IMR-90 (cell line): Measurements from ENCODE around the gene DCC. TPM values are rescaled to one million over a fixed set of nuclear protein-coding genes. Genes with fewer than 3 reads are reported as not detected.

Experiments
- ATAC-seq: fragments of 200-7000 bp; cut with Tn5 transposase; 2 replicates; pipeline ENCODE4 v1.9.1; 2020; ENCODE audit warnings: low read depth, mild to moderate bottlenecking, moderate library complexity
- BruUV-seq: library from RNA; stranded (reverse); fragments of 400-500 nt; replicated peaks from 2 replicates; lab custom pipeline; 2021; lab: Mats Ljungman, UMichigan
- CTCF ChIA-PET: fragments of 300-600 bp; formaldehyde crosslinking; extraction: SDS; loops from one replicate; lab custom pipeline; 2021; ENCODE audit warnings: antibody characterized with exemption; lab: Yijun Ruan, JAX
- POLR2A ChIA-PET: fragments of 300-600 bp; sonication (Branson Sonifier 250); formaldehyde crosslinking; loops from one replicate; lab custom pipeline; 2022; ENCODE audit warnings: antibody characterized with exemption; ENCODE audit not compliant: unreplicated experiment; lab: Charles Lee
- DNase-seq: peaks from one replicate; pipeline ENCODE4 v3.0.0; 2013
- H2AFZ ChIP-seq: replicated peaks from 2 replicates; pipeline ENCODE3; 2013; ENCODE audit warnings: low read length, mild to moderate bottlenecking; ENCODE audit not compliant: poor library complexity
- H2AK5ac ChIP-seq: 2 replicates; pipeline ENCODE4 v1.6.1; 2013; ENCODE audit warnings: low read depth, low read length, inconsistent platforms
- H2AK9ac ChIP-seq: replicated peaks from 2 replicates; pipeline ENCODE3; 2013; ENCODE audit warnings: mild to moderate bottlenecking, low read depth, low read length, moderate library complexity; ENCODE audit not compliant: poor library complexity
- H2BK120ac ChIP-seq: 2 replicates; pipeline ENCODE4 v1.6.1; 2013; ENCODE audit warnings: low read depth, low read length, inconsistent platforms
- H2BK15ac ChIP-seq: 3 replicates; pipeline ENCODE4 v1.6.1; 2013; ENCODE audit warnings: low read depth, low read length, inconsistent platforms
- H2BK20ac ChIP-seq: 2 replicates; pipeline ENCODE4 v1.6.1; 2013; ENCODE audit warnings: low read depth, mild to moderate bottlenecking, inconsistent platforms, low read length, moderate library complexity
- H2BK5ac ChIP-seq: 2 replicates; pipeline ENCODE4 v1.6.1; 2013; ENCODE audit warnings: mild to moderate bottlenecking, low read depth, low read length, inconsistent platforms; ENCODE audit not compliant: poor library complexity, severe bottlenecking
- H3K14ac ChIP-seq: replicated peaks from 2 replicates; pipeline ENCODE4 v1.6.1; 2013; ENCODE audit warnings: low read depth, low read length, inconsistent platforms
- H3K18ac ChIP-seq: 2 replicates; pipeline ENCODE4 v1.6.1; 2013; ENCODE audit warnings: low read depth, low read length, control low read depth
- H3K23ac ChIP-seq: 2 replicates; pipeline ENCODE4 v1.6.1; 2013; ENCODE audit warnings: low read depth, low read length, inconsistent platforms
- H3K27ac ChIP-seq: 2 replicates; pipeline ENCODE4 v1.5.1; 2013; ENCODE audit warnings: mild to moderate bottlenecking, control low read depth, low read length; ENCODE audit not compliant: insufficient read depth
- H3K27me3 ChIP-seq: 2 replicates; pipeline ENCODE4 v1.6.1; 2013; ENCODE audit warnings: low read length; ENCODE audit not compliant: control insufficient read depth, insufficient read depth
- H3K36me3 ChIP-seq: 2 replicates; pipeline ENCODE4 v1.6.1; 2013; ENCODE audit warnings: low read length, mixed read lengths; ENCODE audit not compliant: control insufficient read depth, insufficient read depth
- H3K4ac ChIP-seq: 2 replicates; pipeline ENCODE4 v1.6.1; 2013; ENCODE audit warnings: low read depth, low read length, inconsistent platforms
- H3K4me1 ChIP-seq: 2 replicates; pipeline ENCODE4 v1.6.1; 2013; ENCODE audit warnings: low read length, mixed read lengths; ENCODE audit not compliant: control insufficient read depth, insufficient read depth
- H3K4me2 ChIP-seq: 2 replicates; pipeline ENCODE4 v1.6.1; 2013; ENCODE audit warnings: low read depth, mild to moderate bottlenecking, control low read depth, low read length, moderate library complexity
- H3K4me3 ChIP-seq: 2 replicates; pipeline ENCODE4 v1.5.1; 2013; ENCODE audit warnings: low read depth, mild to moderate bottlenecking, control low read depth, low read length, moderate library complexity; ENCODE audit not compliant: insufficient read depth
- H3K56ac ChIP-seq: 2 replicates; pipeline ENCODE4 v1.6.1; 2013; ENCODE audit warnings: low read length, inconsistent platforms; ENCODE audit not compliant: insufficient read depth; ENCODE audit errors: extremely low read depth
- H3K79me1 ChIP-seq, 2 experiments: 2 replicates each; pipeline ENCODE4 v1.6.1; 2013; ENCODE audit warnings: low read length in 2 of 2, inconsistent platforms in 1 of 2, low read depth in 1 of 2
- H3K9ac ChIP-seq: 2 replicates; pipeline ENCODE4 v1.6.1; 2013; ENCODE audit warnings: low read depth, low read length, control low read depth
- H3K9me1 ChIP-seq: 2 replicates; pipeline ENCODE4 v1.6.1; 2013; ENCODE audit warnings: low read length, inconsistent platforms; ENCODE audit not compliant: insufficient read depth
- H3K9me3 ChIP-seq: 2 replicates; pipeline ENCODE4 v1.6.1; 2013; ENCODE audit warnings: low read length; ENCODE audit not compliant: control insufficient read depth, insufficient read depth
- H4K20me1 ChIP-seq: 2 replicates; pipeline ENCODE4 v1.6.1; 2013; ENCODE audit warnings: low read length, inconsistent platforms; ENCODE audit not compliant: insufficient read depth
- H4K5ac ChIP-seq: 2 replicates; pipeline ENCODE4 v1.6.1; 2013; ENCODE audit warnings: mild to moderate bottlenecking, low read depth, low read length, control low read depth
- H4K8ac ChIP-seq, 2 experiments: 2 replicates each; pipeline ENCODE4 v1.6.1; 2013; ENCODE audit warnings: low read depth in 2 of 2, low read length in 2 of 2, control low read depth in 1 of 2, inconsistent platforms in 1 of 2
- H4K91ac ChIP-seq: 2 replicates; pipeline ENCODE4 v1.6.1; 2013; ENCODE audit warnings: low read depth, low read length, inconsistent platforms; ENCODE audit not compliant: insufficient read depth
- BHLHE40 ChIP-seq: fragments of 150-350 bp; IDR thresholded peaks from 2 replicates; pipeline ENCODE4 v1.6.1; 2016; ENCODE audit warnings: mild to moderate bottlenecking, low read depth, low read length
- CEBPB ChIP-seq: IDR thresholded peaks from 2 replicates; pipeline ENCODE4 v1.6.1; 2012; ENCODE audit warnings: low read depth, low read length, improper control_type of control experiment
- CHD1 ChIP-seq: IDR thresholded peaks from 2 replicates; pipeline ENCODE4 v1.6.1; 2012; ENCODE audit warnings: low read depth, low read length, improper control_type of control experiment
- MAFK ChIP-seq: IDR thresholded peaks from 2 replicates; pipeline ENCODE4 v1.6.1; 2012; ENCODE audit warnings: low read depth, low read length, improper control_type of control experiment
- MAZ ChIP-seq: IDR thresholded peaks from 2 replicates; pipeline ENCODE4 v1.6.1; 2012; ENCODE audit warnings: low read depth, mild to moderate bottlenecking, low read length, improper control_type of control experiment, moderate library complexity, borderline replicate concordance
- MXI1 ChIP-seq: IDR thresholded peaks from 2 replicates; pipeline ENCODE4 v1.6.1; 2012; ENCODE audit warnings: low read depth, mild to moderate bottlenecking, low read length, moderate library complexity, borderline replicate concordance
- POLR2A ChIP-seq: IDR thresholded peaks from 2 replicates; pipeline ENCODE4 v1.6.1; 2012; ENCODE audit warnings: mild to moderate bottlenecking, low read depth, low read length
- RAD21 ChIP-seq: IDR thresholded peaks from 2 replicates; pipeline ENCODE4 v1.6.1; 2012; ENCODE audit warnings: low read length, improper control_type of control experiment
- RCOR1 ChIP-seq: IDR thresholded peaks from 2 replicates; pipeline ENCODE4 v1.6.1; 2012; ENCODE audit warnings: mild to moderate bottlenecking, low read length, improper control_type of control experiment; ENCODE audit not compliant: insufficient replicate concordance
- RFX5 ChIP-seq: IDR thresholded peaks from 2 replicates; pipeline ENCODE4 v1.8.0; 2012; ENCODE audit warnings: low read depth, mild to moderate bottlenecking, low read length, moderate library complexity
- dilution Hi-C: fragments of 300-500 bp; cut with HindIII; formaldehyde crosslinking; loops from one replicate; pipeline ENCODE4 v1.14.3; 2018; ENCODE audit warnings: low sequenced_read_pairs; ENCODE audit not compliant: unreplicated experiment
- in situ Hi-C: fragments of 300-500 bp; cut with MboI; formaldehyde crosslinking; loops from 3 replicates; pipeline ENCODE4 v1.14.3; 2019; ENCODE audit warnings: low sequenced_read_pairs, inconsistent platforms, mixed read lengths
- intact Hi-C: fragments of 100-400 bp; cut with micrococcal nuclease; formaldehyde crosslinking; loops from 2 replicates; pipeline ENCODE4 v1.10.0; 2022
- polyA plus RNA-seq, 3 experiments: library from polyadenylated mRNA; depleted of rRNA; stranded (reverse); fragments of >200 nt; gene quantifications; 2 replicates each; pipeline ENCODE4 v1.2.3, GENCODE V29; 2012; ENCODE audit warnings: low replicate concordance in 1 of 3
- total RNA-seq: library from RNA; depleted of rRNA; stranded (reverse); fragments of >200 nt; gene quantifications from 2 replicates; pipeline ENCODE4 v1.2.3, GENCODE V29; 2012
- TF ChIP-seq, protein P1 (sequence below): fragments of 150-350 bp; IDR thresholded peaks from 2 replicates; pipeline ENCODE4 v1.6.1; 2016; ENCODE audit warnings: low read depth, mild to moderate bottlenecking, low read length, moderate library complexity, borderline replicate concordance
- TF ChIP-seq, protein P2 (sequence below): conservative IDR thresholded peaks from 2 replicates; pipeline ENCODE4 v1.5.1; 2012; ENCODE audit warnings: mild to moderate bottlenecking, low read depth, low read length, improper control_type of control experiment
- TF ChIP-seq, protein P3 (sequence below): fragments of 150-350 bp; IDR thresholded peaks from 2 replicates; pipeline ENCODE4 v1.6.1; 2017; ENCODE audit warnings: mild to moderate bottlenecking, antibody characterized with exemption, low read length, low read depth

The DCC gene
- total and polyA plus RNA-seq, 2 of the 4 experiments (the other 2 are of a cell fraction), result 0.31 to 0.54 TPM

DNA sequence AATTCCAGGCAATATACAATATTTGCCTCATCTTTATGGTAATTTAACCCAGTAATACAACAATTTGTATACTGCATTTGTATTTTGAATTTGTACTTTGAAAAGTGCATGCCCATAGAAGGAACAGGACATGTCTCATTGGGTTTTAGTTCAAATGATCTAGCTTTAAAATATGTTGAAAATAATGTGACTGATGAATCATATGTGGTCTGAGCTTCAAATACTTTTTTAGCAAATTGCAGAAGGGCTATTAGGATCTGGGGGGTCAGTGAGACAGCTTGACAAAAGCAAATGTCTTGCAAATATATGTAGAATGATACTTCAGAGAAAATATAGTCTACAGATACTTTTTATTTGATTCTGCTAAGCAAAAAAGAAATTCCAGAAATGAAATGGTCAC is 248.9 kb downstream of the DCC start:
- no peak overlapping the region for H2BK5ac ChIP-seq
- no peak overlapping the region for H3K18ac ChIP-seq
- no peak for TF ChIP-seq CHD1
- TF ChIP-seq, protein P1, sequence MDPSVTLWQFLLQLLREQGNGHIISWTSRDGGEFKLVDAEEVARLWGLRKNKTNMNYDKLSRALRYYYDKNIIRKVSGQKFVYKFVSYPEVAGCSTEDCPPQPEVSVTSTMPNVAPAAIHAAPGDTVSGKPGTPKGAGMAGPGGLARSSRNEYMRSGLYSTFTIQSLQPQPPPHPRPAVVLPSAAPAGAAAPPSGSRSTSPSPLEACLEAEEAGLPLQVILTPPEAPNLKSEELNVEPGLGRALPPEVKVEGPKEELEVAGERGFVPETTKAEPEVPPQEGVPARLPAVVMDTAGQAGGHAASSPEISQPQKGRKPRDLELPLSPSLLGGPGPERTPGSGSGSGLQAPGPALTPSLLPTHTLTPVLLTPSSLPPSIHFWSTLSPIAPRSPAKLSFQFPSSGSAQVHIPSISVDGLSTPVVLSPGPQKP, result no peak
- TF ChIP-seq, protein P2, sequence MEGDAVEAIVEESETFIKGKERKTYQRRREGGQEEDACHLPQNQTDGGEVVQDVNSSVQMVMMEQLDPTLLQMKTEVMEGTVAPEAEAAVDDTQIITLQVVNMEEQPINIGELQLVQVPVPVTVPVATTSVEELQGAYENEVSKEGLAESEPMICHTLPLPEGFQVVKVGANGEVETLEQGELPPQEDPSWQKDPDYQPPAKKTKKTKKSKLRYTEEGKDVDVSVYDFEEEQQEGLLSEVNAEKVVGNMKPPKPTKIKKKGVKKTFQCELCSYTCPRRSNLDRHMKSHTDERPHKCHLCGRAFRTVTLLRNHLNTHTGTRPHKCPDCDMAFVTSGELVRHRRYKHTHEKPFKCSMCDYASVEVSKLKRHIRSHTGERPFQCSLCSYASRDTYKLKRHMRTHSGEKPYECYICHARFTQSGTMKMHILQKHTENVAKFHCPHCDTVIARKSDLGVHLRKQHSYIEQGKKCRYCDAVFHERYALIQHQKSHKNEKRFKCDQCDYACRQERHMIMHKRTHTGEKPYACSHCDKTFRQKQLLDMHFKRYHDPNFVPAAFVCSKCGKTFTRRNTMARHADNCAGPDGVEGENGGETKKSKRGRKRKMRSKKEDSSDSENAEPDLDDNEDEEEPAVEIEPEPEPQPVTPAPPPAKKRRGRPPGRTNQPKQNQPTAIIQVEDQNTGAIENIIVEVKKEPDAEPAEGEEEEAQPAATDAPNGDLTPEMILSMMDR, result no peak
- TF ChIP-seq, protein P3, sequence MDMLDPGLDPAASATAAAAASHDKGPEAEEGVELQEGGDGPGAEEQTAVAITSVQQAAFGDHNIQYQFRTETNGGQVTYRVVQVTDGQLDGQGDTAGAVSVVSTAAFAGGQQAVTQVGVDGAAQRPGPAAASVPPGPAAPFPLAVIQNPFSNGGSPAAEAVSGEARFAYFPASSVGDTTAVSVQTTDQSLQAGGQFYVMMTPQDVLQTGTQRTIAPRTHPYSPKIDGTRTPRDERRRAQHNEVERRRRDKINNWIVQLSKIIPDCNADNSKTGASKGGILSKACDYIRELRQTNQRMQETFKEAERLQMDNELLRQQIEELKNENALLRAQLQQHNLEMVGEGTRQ, result no peak
- TF ChIP-seq MAFK, result no peak
- TF ChIP-seq MAZ, result no peak
- TF ChIP-seq RAD21, result no peak
- no peak for TF ChIP-seq CEBPB
- no peak for TF ChIP-seq POLR2A
- TF ChIP-seq RFX5, result no peak
- TF ChIP-seq RCOR1, result no peak
- no peak for TF ChIP-seq BHLHE40
- no peak for TF ChIP-seq MXI1
- H3K4me1 ChIP-seq, result no peaks in the 10 kb centered on the region
- no peak overlapping the region for H4K5ac ChIP-seq
- CTCF ChIA-PET, result no interaction called here
- H3K14ac ChIP-seq, result no peak overlapping the region
- no peak overlapping the region for H3K4me2 ChIP-seq
- dilution Hi-C loops, result no loop called here
- POLR2A ChIA-PET, result no interaction called here
- ATAC-seq (no peak), DNase-seq (peak; percentile 30)
- H3K56ac ChIP-seq, result no peak overlapping the region
- H2BK120ac ChIP-seq, result no peak overlapping the region
- H3K4ac ChIP-seq, result no peak overlapping the region
- H3K79me1 ChIP-seq, result no peaks in the 10 kb centered on the region
- intact Hi-C loops, result no loop called here
- no peak overlapping the region for H4K91ac ChIP-seq
- no peak overlapping the region for H2BK15ac ChIP-seq
- no peaks in the 10 kb centered on the region for H3K27me3 ChIP-seq
- no peak overlapping the region for H4K8ac ChIP-seq
- no peak overlapping the region for H3K23ac ChIP-seq
- no peaks in the 10 kb centered on the region for H3K36me3 ChIP-seq
- no peak overlapping the region for H2AFZ ChIP-seq
- no peak overlapping the region for H3K9ac ChIP-seq
- no peaks in the 10 kb centered on the region for H4K20me1 ChIP-seq
- no peak overlapping the region for H2AK5ac ChIP-seq
- no peaks in the 10 kb centered on the region for H3K9me1 ChIP-seq
- H2BK20ac ChIP-seq, result no peak overlapping the region
- no peak overlapping the region for H2AK9ac ChIP-seq
- in situ Hi-C loops, result no loop called here
- BruUV-seq, result no TSS peak
- H3K4me3 ChIP-seq, result no peak overlapping the region
- H3K9me3 ChIP-seq, result peaks cover 4% of the 10 kb centered on the region
- no peak overlapping the region for H3K27ac ChIP-seq
